Spleen (tissue), 7 donors: Measurements from ENCODE around the gene LYPD4.

Source experiments
- POLR2A ChIP-seq, 3 donors: fragments of 450-650 bp; IDR thresholded peaks; one replicate each; pipeline ENCODE4 v1.5.1; 2017; ENCODE audit warnings: antibody characterized with exemption in 3 of 3, mild to moderate bottlenecking in 1 of 3
- POLR2AphosphoS5 ChIP-seq, 3 donors: sonication (generic); formaldehyde crosslinking; IDR thresholded peaks; one replicate each; pipeline ENCODE4 v1.5.1; 2017; ENCODE audit warnings: antibody characterized with exemption in 3 of 3
- TF ChIP-seq, protein P1 (sequence below), 11 experiments: fragments of 200-600 bp in 7 of 11; fragments of 450-650 bp in 4 of 11; sonication (generic) in 4 of 11; IDR thresholded peaks in 8 of 11; conservative IDR thresholded peaks in 3 of 11; 1 replicate in 7 of 11; 2 replicates in 4 of 11; pipeline versions ENCODE4 v1.4.0 to v1.8.0; 2016 to 2021; ENCODE audit warnings: antibody characterized with exemption in 11 of 11, inconsistent platforms in 4 of 11, mild to moderate bottlenecking in 1 of 11
- donor health status: DM: no; HTN: no; CAD: no; lungs with moderate emphysema.
- donor health status: DM: no; HTN: no; CAD: no.
- donor health status: DM: no; HTN: no; CAD: no.

- TF ChIP-seq, protein P1, sequence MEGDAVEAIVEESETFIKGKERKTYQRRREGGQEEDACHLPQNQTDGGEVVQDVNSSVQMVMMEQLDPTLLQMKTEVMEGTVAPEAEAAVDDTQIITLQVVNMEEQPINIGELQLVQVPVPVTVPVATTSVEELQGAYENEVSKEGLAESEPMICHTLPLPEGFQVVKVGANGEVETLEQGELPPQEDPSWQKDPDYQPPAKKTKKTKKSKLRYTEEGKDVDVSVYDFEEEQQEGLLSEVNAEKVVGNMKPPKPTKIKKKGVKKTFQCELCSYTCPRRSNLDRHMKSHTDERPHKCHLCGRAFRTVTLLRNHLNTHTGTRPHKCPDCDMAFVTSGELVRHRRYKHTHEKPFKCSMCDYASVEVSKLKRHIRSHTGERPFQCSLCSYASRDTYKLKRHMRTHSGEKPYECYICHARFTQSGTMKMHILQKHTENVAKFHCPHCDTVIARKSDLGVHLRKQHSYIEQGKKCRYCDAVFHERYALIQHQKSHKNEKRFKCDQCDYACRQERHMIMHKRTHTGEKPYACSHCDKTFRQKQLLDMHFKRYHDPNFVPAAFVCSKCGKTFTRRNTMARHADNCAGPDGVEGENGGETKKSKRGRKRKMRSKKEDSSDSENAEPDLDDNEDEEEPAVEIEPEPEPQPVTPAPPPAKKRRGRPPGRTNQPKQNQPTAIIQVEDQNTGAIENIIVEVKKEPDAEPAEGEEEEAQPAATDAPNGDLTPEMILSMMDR (IDR thresholded peaks at IDR 0.05 in 8 of 11, conservative IDR thresholded peaks at IDR 0.05 in 3 of 11), result no peak
- TF ChIP-seq POLR2A (IDR thresholded peaks at IDR 0.05), result no peak
- TF ChIP-seq POLR2AphosphoS5 (IDR thresholded peaks at IDR 0.05), result no peak
Observed at GRCh38 chr19:41851456-41851855, 7.0 kb upstream of the LYPD4 start.
